ENCODE measurements around the gene ESPL1. TPM values are rescaled to one million over a fixed set of nuclear protein-coding genes. Genes with fewer than 3 reads are reported as not detected.

The ESPL1 gene
- total and polyA plus RNA-seq, 2 of the 8 experiments (the other 6 are each of a cell fraction or from before 2014, with no cell fraction given) = 31.8 to 52.7 TPM

DNA sequence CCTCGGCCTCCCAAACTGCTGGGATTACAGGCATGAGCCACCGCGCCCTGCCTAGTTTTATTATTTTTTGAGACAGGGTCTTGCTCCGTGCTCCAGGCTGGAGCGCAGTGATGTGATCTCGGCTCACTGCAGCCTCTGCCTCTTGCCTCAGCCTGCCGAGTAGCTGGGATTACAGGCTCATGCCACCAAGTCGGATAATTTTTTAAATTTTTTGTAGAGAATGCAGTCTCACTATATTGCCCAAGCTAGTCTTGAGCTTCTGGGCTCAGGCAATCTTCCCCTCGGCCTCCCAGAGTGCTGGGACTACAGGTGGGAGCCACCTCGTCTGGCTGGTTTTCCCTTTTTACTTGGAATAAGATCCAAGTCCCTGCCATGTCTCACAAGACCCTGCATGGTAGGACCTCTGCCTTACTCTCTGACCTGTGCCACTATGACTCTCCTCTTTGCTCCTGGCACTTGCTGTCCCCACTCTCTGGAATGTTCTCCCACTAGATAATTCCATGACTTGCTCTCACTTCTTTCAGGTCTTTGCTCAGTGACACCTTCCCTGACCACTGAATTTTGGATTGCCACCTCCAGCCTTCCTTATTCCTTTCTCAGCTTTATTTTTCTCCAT is 28.3 kb upstream of the ESPL1 start (continued):
- TF ChIP-seq CHD7 (IDR thresholded peaks at IDR 0.05; ENCODE audit: insufficient replicate concordance, low read length) (no peak), RAD21 (IDR thresholded peaks at IDR 0.05 in 1 of 2, conservative IDR thresholded peaks at IDR 0.05 in 1 of 2; ENCODE audit: low read depth in 2 of 2, low read length in 2 of 2) (no peak)
- TF ChIP-seq, protein P1, sequence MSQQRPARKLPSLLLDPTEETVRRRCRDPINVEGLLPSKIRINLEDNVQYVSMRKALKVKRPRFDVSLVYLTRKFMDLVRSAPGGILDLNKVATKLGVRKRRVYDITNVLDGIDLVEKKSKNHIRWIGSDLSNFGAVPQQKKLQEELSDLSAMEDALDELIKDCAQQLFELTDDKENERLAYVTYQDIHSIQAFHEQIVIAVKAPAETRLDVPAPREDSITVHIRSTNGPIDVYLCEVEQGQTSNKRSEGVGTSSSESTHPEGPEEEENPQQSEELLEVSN (IDR thresholded peaks at IDR 0.05) = no peak
